Measurements from ENCODE around the gene S100A1. TPM values are rescaled to one million over a fixed set of nuclear protein-coding genes. Genes with fewer than 3 reads are reported as not detected.
"Not testable (repeated sequence)": the region's sequence is repeated elsewhere in the genome, so short reads cannot be mapped to it uniquely, and the experiment has no call there.

The S100A1 gene
- 1.1 TPM in 1 of 2 replicates, not detected in the other for total RNA-seq
- long read RNA-seq = 0 reads

GRCh38 chr1:153627715-153628626, at the start of gene S100A1:
S100A1 (plus strand) TSS chr1:153628434; CDS start chr1:153630522, 2,088 bp downstream.
- H3K4me3 Mint-ChIP-seq (ENCODE audit: unreplicated experiment) = peak within 1 kb of the TSS; percentile 87
- DNase-seq (ENCODE audit: extremely low spot score, unreplicated experiment) = no peak
- H3K4me1 Mint-ChIP-seq (ENCODE audit: unreplicated experiment) = peaks cover 79% of the 10 kb centered on the region
- no peaks in the 10 kb centered on the region for H3K9me3 Mint-ChIP-seq (ENCODE audit: unreplicated experiment)
- peak within 1 kb of the TSS; percentile 98 for H3K27ac Mint-ChIP-seq (ENCODE audit: unreplicated experiment)
- no peaks in the 10 kb centered on the region for H3K27me3 Mint-ChIP-seq (ENCODE audit: unreplicated experiment)
- peaks cover 12% of the 10 kb centered on the region for H3K36me3 Mint-ChIP-seq (ENCODE audit: unreplicated experiment)
- TF ChIP-seq CTCF (IDR thresholded peaks at IDR 0.05) = no peak

DNA sequence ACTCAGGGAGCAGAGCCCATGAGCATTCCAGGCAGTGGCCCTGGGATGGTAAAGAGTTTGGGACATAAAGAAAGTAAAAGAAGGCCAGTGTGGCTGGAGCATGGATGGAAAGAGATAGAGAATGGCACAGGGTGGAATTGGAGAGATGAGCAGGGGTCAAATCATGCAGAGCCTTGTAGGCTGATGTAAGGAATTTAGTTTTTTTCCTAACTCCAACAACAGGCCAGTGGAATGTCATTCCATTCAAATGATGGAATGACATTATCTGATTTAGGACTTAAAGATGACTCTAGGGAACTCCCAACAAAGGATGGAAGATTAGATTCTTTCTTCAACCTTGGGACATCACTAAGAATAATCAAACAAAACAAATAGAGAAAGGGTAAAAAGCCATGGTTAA, 49.7 kb upstream of the S100A1 start:
- no peaks in the 10 kb centered on the region for H3K36me3 Mint-ChIP-seq (ENCODE audit: unreplicated experiment)
- no peak overlapping the region for H3K27ac Mint-ChIP-seq (ENCODE audit: unreplicated experiment)
- H3K9me3 Mint-ChIP-seq (ENCODE audit: unreplicated experiment) = no peaks in the 10 kb centered on the region
- H3K4me3 Mint-ChIP-seq (ENCODE audit: unreplicated experiment) = no peak overlapping the region
- no peaks in the 10 kb centered on the region for H3K27me3 Mint-ChIP-seq (ENCODE audit: unreplicated experiment)
- H3K4me1 Mint-ChIP-seq (ENCODE audit: unreplicated experiment) = peaks cover 14% of the 10 kb centered on the region
- no peak for TF ChIP-seq CTCF (IDR thresholded peaks at IDR 0.05)
- DNase-seq (ENCODE audit: extremely low spot score, unreplicated experiment) = no peak

DNA sequence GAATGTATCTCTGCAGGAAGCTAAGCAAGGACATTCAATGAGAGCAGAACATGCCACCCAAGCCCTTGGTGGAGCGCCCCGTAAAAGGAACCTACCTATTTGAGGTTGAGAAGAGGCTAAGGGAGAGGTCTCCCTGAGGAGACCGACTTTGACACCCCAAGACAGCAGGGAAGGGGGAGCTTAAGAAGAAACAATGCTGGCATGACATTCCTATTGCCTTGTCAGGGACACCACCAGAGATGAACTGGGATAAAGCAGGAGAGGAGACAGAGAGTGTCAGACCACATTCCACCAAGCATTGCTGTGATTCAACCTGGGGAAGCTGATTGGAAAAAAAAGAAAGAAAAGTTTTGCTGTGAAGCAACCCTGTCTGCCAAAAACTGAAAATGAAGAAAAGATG, 49.3 kb upstream of the S100A1 start:
- H3K27me3 Mint-ChIP-seq (ENCODE audit: unreplicated experiment) = no peaks in the 10 kb centered on the region

GRCh38 chr1:153582836-153583235, 45.4 kb upstream of the S100A1 start:
- H3K27me3 Mint-ChIP-seq (ENCODE audit: unreplicated experiment); H3K4me3 Mint-ChIP-seq (ENCODE audit: unreplicated experiment); DNase-seq (ENCODE audit: extremely low spot score, unreplicated experiment); H3K27ac Mint-ChIP-seq (ENCODE audit: unreplicated experiment); H3K36me3 Mint-ChIP-seq (ENCODE audit: unreplicated experiment); H3K9me3 Mint-ChIP-seq (ENCODE audit: unreplicated experiment): not testable (repeated sequence)
- H3K4me1 Mint-ChIP-seq (ENCODE audit: unreplicated experiment) = peaks cover 24% of the 10 kb centered on the region

More for the DNA sequence above, 49.3 kb upstream of the S100A1 start:
- no peak for TF ChIP-seq CTCF (IDR thresholded peaks at IDR 0.05)
- Mint-ChIP-seq H3K4me3 (ENCODE audit: unreplicated experiment) (no peak overlapping the region), H3K27ac (ENCODE audit: unreplicated experiment) (no peak overlapping the region), H3K4me1 (ENCODE audit: unreplicated experiment) (peaks cover 14% of the 10 kb centered on the region), H3K9me3 (ENCODE audit: unreplicated experiment) (no peaks in the 10 kb centered on the region), H3K36me3 (ENCODE audit: unreplicated experiment) (no peaks in the 10 kb centered on the region)
- DNase-seq (ENCODE audit: extremely low spot score, unreplicated experiment) = no peak

GRCh38 chr1:153583514-153583913, 44.7 kb upstream of the S100A1 start:
- not testable (repeated sequence) for H3K27ac Mint-ChIP-seq (ENCODE audit: unreplicated experiment); H3K4me3 Mint-ChIP-seq (ENCODE audit: unreplicated experiment); H3K36me3 Mint-ChIP-seq (ENCODE audit: unreplicated experiment); H3K9me3 Mint-ChIP-seq (ENCODE audit: unreplicated experiment); DNase-seq (ENCODE audit: extremely low spot score, unreplicated experiment); H3K27me3 Mint-ChIP-seq (ENCODE audit: unreplicated experiment)
- peaks cover 17% of the 10 kb centered on the region for H3K4me1 Mint-ChIP-seq (ENCODE audit: unreplicated experiment)

DNA sequence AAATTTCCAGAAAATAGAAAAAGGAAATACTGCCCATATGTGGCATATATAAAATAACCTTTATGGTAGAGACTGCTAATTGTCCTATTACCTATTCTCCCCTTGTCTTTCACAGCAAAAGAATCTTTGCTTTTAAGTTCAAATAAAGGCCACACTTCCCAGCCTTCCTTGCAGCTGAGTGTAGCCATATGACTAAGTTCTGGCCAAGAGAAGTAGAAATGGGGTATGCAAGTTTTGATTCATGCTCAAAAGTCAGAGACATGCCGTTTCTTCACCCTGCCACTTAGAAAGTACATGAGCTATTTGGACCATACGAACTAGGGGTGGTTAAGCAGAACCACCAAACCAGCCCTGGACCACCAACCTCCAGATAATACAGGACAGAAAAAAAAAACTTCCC, 44.3 kb upstream of the S100A1 start:
- no peak for TF ChIP-seq CTCF (IDR thresholded peaks at IDR 0.05)
- DNase-seq (ENCODE audit: extremely low spot score, unreplicated experiment) = no peak
- no peaks in the 10 kb centered on the region for H3K36me3 Mint-ChIP-seq (ENCODE audit: unreplicated experiment)
- H3K27ac Mint-ChIP-seq (ENCODE audit: unreplicated experiment) = no peak overlapping the region
- H3K9me3 Mint-ChIP-seq (ENCODE audit: unreplicated experiment) = no peaks in the 10 kb centered on the region
- no peak overlapping the region for H3K4me3 Mint-ChIP-seq (ENCODE audit: unreplicated experiment)
- H3K4me1 Mint-ChIP-seq (ENCODE audit: unreplicated experiment) = peaks cover 14% of the 10 kb centered on the region
- H3K27me3 Mint-ChIP-seq (ENCODE audit: unreplicated experiment) = no peaks in the 10 kb centered on the region
